GM19397 (cell line): Measurements from ENCODE around the gene UCP2.
"Not testable (repeated sequence)": the region's sequence is repeated elsewhere in the genome, so short reads cannot be mapped to it uniquely, and the experiment has no call there.

Experiments
- ATAC-seq: cut with Tn5 transposase; IDR thresholded peaks from one replicate; pipeline ENCODE4 v1.9.1; 2021; ENCODE audit warnings: mild to moderate bottlenecking, moderate library complexity; ENCODE audit not compliant: unreplicated experiment

The UCP2 gene

GRCh38 chr11:73996161-73996747, 13.6 kb upstream of the UCP2 start:
- no peak for ATAC-seq

GRCh38 chr11:73995731-73996130, 13.1 kb upstream of the UCP2 start:
- no peak for ATAC-seq

DNA sequence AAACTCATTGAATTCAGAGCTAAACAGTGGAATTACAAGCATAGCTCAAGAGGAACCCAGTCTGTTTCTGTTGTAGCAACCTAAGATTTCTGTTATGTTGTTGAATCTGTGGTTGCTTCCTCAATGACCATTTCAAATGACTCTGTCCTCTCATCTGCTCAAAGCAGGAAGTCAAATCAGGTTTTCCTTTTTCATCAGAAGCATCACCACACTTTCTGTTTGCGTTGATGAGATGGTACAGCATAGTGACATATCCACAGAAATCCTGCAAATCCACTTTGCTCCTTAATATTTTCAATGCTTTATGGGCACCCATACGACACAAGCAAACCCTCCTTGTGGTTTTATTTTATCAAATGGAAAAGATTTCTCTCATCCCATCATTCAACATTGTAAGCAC, 12.6 kb upstream of the UCP2 start:
- ATAC-seq = no peak

GRCh38 chr11:73991471-73992006, 8.9 kb upstream of the UCP2 start:
- no peak for ATAC-seq

GRCh38 chr11:73990730-73991129, 8.1 kb upstream of the UCP2 start:
- ATAC-seq = no peak

DNA sequence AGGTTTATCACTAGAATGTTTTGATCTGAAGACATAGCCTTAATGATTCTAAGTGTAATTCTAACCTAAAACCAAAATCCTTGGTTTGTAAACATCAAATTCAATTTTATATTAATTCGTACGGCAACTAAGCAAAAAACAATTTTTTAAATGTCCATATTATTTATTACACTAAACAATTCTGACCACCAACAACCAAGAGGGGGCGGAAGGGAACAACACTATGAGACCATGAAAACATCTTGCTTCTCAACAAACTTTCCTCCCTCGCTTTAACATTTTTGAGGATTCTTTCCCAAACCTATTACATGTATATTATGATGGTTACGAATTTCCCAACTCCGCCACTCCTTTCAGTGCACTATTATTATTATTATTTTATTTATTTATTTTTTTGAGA, 6.5 kb upstream of the UCP2 start:
- ATAC-seq = no peak

GRCh38 chr11:73988227-73988626, 5.6 kb upstream of the UCP2 start:
- ATAC-seq = no peak

GRCh38 chr11:73985661-73986060, 3.0 kb upstream of the UCP2 start:
- ATAC-seq = not testable (repeated sequence)

DNA sequence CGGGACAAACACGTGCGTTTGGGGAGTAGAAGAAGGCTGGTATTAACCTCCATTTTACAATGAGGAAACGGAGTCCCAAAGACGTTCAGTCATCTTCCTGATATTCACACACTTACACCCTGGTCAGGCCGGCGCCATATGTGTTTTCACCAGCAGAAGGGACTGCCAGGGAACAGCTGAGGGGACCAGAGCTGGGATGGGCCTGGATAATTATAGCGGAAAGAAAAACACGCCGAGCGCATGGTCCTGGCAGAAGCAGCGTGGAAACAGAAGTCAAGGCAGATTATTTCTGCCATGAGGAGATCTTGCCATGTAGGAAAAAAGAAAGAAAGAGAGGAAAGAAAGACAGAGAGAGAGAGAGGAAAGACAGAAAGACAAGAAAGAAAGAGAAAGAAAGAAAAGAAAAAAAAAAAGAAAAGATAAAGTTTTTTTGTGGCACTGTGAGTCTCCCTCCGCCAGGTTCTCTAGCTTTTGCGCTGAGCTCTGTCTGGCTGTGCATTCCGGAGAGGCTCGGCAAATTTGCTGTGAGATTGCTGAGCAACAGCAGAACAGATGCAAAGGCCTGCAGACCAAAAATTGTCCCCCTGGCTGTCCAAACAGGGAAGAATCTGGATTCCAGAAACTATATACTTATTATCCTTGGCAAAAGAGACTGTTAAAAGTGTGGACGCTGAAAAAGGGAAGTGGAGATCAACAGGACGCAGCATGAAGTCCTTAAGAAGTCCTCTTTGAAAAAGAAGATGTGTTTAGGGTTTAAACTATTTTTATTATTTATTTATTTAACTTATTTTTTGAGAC, 1.3 kb upstream of the UCP2 start:
- no peak for ATAC-seq

DNA sequence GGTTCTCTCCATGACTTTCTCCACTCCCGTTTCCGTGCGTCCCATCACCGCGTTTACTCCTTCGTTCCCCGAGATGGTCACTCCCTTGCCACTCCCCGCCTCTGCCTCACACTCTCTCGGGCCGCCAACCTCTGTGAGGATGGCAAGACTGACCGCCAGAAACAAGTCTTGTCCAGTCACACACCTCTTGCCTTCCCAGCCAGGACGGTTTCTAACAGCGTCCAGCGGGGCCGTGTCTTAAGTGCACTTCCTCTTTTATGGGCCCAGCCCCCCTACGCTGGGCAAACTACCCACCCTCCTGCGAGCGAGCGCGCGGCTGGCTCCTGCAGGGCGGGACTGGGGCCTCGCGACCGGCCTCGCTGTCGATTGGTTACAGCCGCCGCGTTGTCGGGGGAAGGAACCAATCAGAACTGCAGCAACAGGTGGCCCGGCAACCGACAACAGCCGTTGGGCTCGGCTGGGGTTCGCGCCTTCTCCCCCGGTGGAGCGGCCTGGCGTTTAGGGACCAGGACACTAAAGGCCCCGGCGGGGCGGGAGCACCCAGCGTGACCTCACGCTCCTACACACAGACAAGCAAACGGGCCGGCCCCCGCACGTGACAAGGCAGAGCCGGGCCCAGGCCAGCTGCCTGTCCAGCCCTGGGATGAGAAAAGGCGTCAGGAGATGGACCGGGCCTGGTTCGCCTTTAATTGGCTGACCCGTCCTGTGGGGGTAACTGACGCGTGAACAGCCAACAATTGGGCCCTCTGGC, 522 bp upstream of the UCP2 start:
- peak; percentile 75 for ATAC-seq

DNA sequence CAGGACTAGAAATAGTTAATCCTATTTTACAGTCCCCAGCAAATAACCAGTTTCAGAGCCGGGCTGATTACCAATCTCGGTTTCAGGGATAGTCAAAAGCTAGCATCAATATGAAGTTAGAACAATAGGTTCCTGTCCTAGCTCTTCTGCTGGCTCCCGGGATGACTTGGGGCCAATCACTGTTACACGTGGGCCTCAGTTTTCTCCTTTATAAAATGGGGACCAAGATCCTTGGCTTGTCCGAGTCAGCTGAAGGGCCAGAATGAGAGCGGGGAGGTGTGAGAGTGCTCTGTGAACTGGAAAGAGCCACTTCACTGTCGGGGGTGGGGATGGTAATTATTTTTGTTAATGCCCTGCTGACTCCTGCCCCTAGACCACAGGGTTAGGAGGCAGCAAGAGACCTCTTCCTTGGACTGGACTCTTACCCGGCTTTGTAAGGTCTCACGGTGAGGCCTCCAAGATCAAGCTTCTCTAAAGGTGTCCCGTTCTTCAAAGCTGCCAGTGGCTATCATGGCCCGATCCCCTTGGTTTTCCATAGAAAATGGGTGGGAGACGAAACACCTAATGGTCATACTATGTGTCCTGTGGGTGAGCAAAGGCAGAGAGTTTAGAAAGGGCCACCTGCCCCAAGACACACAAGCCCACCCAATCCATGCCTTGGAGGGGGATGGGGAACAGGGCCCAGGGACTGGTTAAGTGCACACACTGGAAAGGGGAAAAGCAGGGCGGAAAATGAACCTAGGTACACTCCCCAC, 1.4 kb downstream of the UCP2 start:
- no peak for ATAC-seq

DNA sequence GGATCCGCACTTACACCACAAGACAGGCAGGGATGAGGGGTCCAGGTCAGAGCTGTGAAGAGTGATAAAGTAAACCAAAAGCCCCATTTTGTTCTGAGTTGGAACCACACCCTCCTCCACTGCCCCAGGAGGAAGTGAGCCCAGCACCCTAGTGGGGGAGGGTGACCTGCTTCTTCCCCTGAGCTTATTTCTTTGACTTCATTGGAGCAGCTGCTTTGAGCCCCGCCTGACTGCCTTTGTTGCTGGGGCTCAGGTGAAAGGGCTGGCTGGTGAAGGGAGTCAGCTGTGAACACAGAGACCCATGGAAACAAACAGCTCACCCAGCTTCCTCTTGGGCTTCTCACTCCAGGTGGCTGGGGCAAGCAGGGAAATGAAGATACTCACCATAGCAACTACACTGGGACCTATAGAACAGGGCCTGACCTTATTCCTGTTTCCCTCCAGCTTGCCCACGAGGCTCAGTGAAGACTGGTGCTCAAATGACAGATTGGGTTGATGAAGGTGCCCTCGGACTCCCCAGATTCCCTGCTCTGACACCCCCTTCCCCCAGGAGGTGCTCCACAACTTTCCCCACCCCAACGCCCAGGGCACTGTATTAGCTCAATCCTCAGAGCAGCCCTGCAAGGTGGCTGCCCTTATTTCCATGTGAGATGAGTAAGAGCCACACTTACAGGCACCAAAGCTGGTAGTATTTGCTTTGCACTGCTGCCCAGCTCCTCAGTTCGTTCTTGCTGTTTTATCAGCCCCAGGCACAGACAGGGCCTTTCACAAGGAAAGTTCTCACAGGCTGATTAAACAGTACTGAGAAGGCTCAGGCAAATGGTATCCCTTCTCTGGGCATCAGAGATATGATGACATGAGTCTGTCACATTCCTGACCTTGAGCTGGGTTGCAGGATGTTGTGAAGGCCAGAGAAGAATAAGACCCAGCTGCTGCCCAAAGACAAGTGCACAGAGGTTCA, 2.4 kb downstream of the UCP2 start:
- ATAC-seq = peak; percentile 45

DNA sequence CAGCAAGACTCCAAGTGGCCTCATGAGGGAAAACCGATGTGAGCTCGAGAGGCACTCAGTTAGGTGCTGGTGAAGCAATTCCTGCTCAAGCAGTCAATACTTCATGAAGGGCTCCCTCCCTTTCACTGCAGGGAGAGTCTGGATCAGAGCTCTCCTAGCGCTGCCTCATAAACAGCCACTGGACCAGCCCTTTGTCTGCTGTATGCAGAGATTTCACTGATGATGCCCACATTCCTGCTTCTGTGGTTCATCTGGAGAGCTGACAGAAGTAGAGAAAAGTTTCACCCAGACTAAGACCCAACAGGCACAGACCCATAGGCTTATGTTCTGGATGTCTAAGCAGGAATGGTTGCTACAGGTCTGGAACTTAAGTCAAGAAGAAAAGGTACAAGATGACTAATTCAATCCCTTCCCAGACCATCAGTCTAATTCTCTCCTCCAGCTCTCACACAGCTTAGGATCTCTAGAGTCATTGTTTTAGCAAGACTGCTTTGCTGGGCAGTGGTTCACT, 4.0 kb downstream of the UCP2 start:
- ATAC-seq = no peak

DNA sequence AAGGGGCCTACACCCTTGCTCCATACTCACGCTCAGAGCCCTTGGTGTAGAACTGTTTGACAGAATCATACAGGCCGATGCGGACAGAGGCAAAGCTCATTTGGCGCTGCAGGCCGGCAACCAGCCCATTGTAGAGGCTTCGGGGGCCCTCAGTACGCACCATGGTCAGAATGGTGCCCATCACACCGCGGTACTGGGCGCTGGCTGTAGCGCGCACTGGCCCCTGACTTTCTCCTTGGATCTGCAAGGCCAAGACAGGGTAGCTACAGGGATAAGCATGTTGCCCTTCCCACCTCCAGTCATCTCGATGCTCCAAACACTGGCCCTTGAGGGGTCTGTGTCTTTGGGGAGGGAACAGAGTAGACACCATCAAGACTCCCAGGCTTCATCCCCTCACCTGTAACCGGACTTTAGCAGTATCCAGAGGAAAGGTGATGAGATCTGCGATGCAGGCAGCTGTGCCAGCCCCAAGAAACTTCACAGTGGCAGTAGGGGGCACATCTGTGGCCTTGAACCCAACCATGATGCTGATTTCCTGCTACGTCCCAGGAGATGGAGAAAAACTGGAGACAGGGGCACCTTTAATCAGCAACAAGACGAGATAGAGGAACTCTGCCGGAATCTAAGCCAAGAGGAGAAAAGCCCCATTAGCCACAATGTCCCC, 4.7 kb downstream of the UCP2 start:
- no peak for ATAC-seq

GRCh38 chr11:73976451-73977151, 6.0 kb downstream of the UCP2 start:
- no peak for ATAC-seq

DNA sequence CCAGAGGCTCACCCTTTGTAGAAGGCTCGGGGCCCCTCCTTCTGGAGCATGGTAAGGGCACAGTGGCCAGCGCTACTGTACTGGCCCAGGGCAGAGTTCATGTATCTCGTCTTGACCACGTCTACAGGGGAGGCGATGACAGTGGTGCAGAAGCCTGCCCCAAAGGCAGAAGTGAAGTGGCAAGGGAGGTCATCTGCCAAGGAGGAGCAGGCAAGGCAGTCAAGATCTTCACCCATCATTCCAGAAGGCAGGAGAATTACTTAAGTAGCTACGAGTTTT, 7.2 kb downstream of the UCP2 start:
- ATAC-seq = no peak

- ATAC-seq = no peak
These were observed 7.8 kb downstream of the UCP2 start for GRCh38 chr11:73974604-73975478.
